T-helper 1 cell (primary cell): ENCODE data around the gene PAPPA.

ENCODE experiments used
- DNase-seq, 5 donors: peaks; one replicate each; pipeline ENCODE4 v3.0.0-alpha.2; 2012 to 2020

Gene PAPPA

GRCh38 chr9:116280529-116280928, 126.9 kb downstream of the PAPPA start:
- no peak for DNase-seq

- DNase-seq, result no peak
Measured at GRCh38 chr9:116282597-116282996, 129.0 kb downstream of the PAPPA start.

GRCh38 chr9:116284518-116284917, 130.9 kb downstream of the PAPPA start:
- no peak for DNase-seq

- no peak for DNase-seq
Measured at GRCh38 chr9:116285320-116285719, 131.7 kb downstream of the PAPPA start.

GRCh38 chr9:116286297-116286696, 132.7 kb downstream of the PAPPA start:
- DNase-seq, result no peak

GRCh38 chr9:116287721-116288120, 134.1 kb downstream of the PAPPA start:
- no peak for DNase-seq

- DNase-seq, result no peak
Measured at GRCh38 chr9:116288658-116289057, 135.1 kb downstream of the PAPPA start.

GRCh38 chr9:116297346-116297745, 143.8 kb downstream of the PAPPA start:
- no peak for DNase-seq

- DNase-seq, result no peak
Measured at GRCh38 chr9:116298249-116298648, 144.7 kb downstream of the PAPPA start.

- no peak for DNase-seq
Measured at GRCh38 chr9:116298878-116299391, 145.3 kb downstream of the PAPPA start.

GRCh38 chr9:116300360-116300870, 146.8 kb downstream of the PAPPA start:
- DNase-seq, result no peak

- DNase-seq, result no peak
Measured at GRCh38 chr9:116303270-116303669, 149.7 kb downstream of the PAPPA start.

GRCh38 chr9:116303886-116304538, 150.4 kb downstream of the PAPPA start:
- DNase-seq, result no peak

GRCh38 chr9:116304761-116305160, 151.2 kb downstream of the PAPPA start:
- no peak for DNase-seq

GRCh38 chr9:116308076-116308475, 154.5 kb downstream of the PAPPA start:
- no peak for DNase-seq

- DNase-seq, result no peak
Measured at GRCh38 chr9:116309900-116310611, 156.5 kb downstream of the PAPPA start.

- DNase-seq, result no peak
Measured at GRCh38 chr9:116312221-116312620, 158.6 kb downstream of the PAPPA start.

GRCh38 chr9:116313638-116314037, 160.0 kb downstream of the PAPPA start:
- DNase-seq, result no peak

- no peak for DNase-seq
Measured at GRCh38 chr9:116316246-116316645, 162.7 kb downstream of the PAPPA start.

- no peak for DNase-seq
Measured at GRCh38 chr9:116317503-116317902, 163.9 kb downstream of the PAPPA start.

GRCh38 chr9:116318468-116319374, 165.1 kb downstream of the PAPPA start:
- DNase-seq, result no peak

- DNase-seq, result no peak
Measured at GRCh38 chr9:116319480-116319879, 165.9 kb downstream of the PAPPA start.

- DNase-seq, result no peak
Measured at GRCh38 chr9:116320290-116320689, 166.7 kb downstream of the PAPPA start.
